Left lung (tissue), 14 donors: ENCODE data around the gene ESRRB. TPM values are rescaled to one million over a fixed set of nuclear protein-coding genes. Genes with fewer than 3 reads are reported as not detected.

ENCODE experiments used
- ATAC-seq: fragments of 200-7000 bp; cut with Tn5 transposase; one replicate; pipeline ENCODE4 v1.9.1; 2020; ENCODE audit warnings: moderate library complexity
- DNase-seq, 4 donors: peaks; one replicate each; pipeline ENCODE4 v3.0.0-alpha.2; 2013 to 2020
- H3K27ac ChIP-seq, 2 donors: fragments of 200-600 bp; sonication (generic) in 1 of 2; one replicate each; pipeline versions ENCODE4 v1.5.0 to v1.8.0; 2020 to 2021
- H3K27me3 ChIP-seq, 2 donors: fragments of 200-600 bp; sonication (generic) in 1 of 2; one replicate each; pipeline versions ENCODE4 v1.5.0 to v1.8.0; 2020 to 2021
- H3K36me3 ChIP-seq, 2 donors: fragments of 200-600 bp; sonication (generic) in 1 of 2; one replicate each; pipeline versions ENCODE4 v1.5.0 to v1.8.0; 2020 to 2021
- H3K4me1 ChIP-seq, 2 donors: fragments of 200-600 bp; one replicate each; pipeline ENCODE4 v1.8.0; 2021
- H3K4me3 ChIP-seq, 2 donors: fragments of 200-600 bp; sonication (generic) in 1 of 2; one replicate each; pipeline versions ENCODE4 v1.5.0 to v1.8.0; 2020 to 2021; ENCODE audit warnings: mild to moderate bottlenecking in 1 of 2
- H3K9me3 ChIP-seq, 2 donors: fragments of 200-600 bp; sonication (generic) in 1 of 2; one replicate each; pipeline versions ENCODE4 v1.5.0 to v1.8.0; 2020 to 2021
- CTCF ChIP-seq, 2 donors: fragments of 200-600 bp; sonication (generic) in 1 of 2; IDR thresholded peaks; one replicate each; pipeline versions ENCODE4 v1.5.0 to v1.8.0; 2021; ENCODE audit warnings: antibody characterized with exemption in 2 of 2
- intact Hi-C, 2 donors: fragments of 100-400 bp; cut with DNase I; formaldehyde crosslinking; loops; one replicate each; pipeline versions ENCODE4 v1.11.2 to v1.14.2; 2022
- long read RNA-seq, 12 donors: library from polyadenylated mRNA in 2 of 12; unstranded in 2 of 12; transcript quantifications; one replicate each; pipeline ENCODE4 v2.0.0 and lab custom pipeline, GENCODE V29; 2019 to 2026
- polyA plus RNA-seq, 6 donors: library from polyadenylated mRNA; unstranded; fragments of 120-200 nt; gene quantifications; one replicate each; pipeline ENCODE4 v1.2.1, GENCODE V29; 2013; ENCODE audit not compliant: insufficient read length in 6 of 6
- total RNA-seq, 2 donors: library from RNA; stranded (reverse); fragmentation: NEBNext Ultra II Directional; extraction: Animal tissue kit (Norgen Biotek cat#: 25700); gene quantifications; one replicate each; pipeline ENCODE4 v1.2.1, GENCODE V29; 2021
- donor health status: DM: no; HTN: yes; CAD: no.
- donor health status: DM: no; HTN: no; CAD: no.

The ESRRB gene
- total RNA-seq (under 1 TPM; 0.15 to 0.18 TPM), polyA plus RNA-seq (under 1 TPM; 0.31 to 0.67 (median 0.45) TPM)
- long read RNA-seq, donor 1, partial matches to known transcripts = 0 of 1 reads
- long read RNA-seq, donor 1, other reads (novel, unspliced or antisense) = 0 of 1 reads
- long read RNA-seq, donor 2 = 0 reads
- long read RNA-seq, donor 3 = 0 reads
- long read RNA-seq, donor 4 = 0 reads
- long read RNA-seq, donor 5 = 0 reads
- long read RNA-seq, donor 6 = 0 reads
- long read RNA-seq, donor 7 = 0 reads
- long read RNA-seq, donor 8 = 0 reads
- long read RNA-seq, donor 9 = 0 reads
- long read RNA-seq, donor 10 = 0 reads
- long read RNA-seq, donor 11 = 0 reads
- long read RNA-seq, donor 12 = 0 reads

GRCh38 chr14:76375947-76376404 is at the start of gene ESRRB:
TSS of gene ESRRB (plus strand) at chr14:76376137. CDS start at chr14:76376402, 265 bp downstream.
- Histone ChIP-seq H3K27ac (no peak within 1 kb of the TSS), H3K36me3 (no peaks in the 10 kb centered on the region), H3K4me1 (peaks cover 7 to 8% of the 10 kb centered on the region in 2 donors), H3K9me3 (no peaks in the 10 kb centered on the region), H3K27me3 (peaks cover 50 to 96% of the 10 kb centered on the region in 2 donors), H3K4me3 (peak within 1 kb of the TSS in 1 of 2 donors; percentile 3)
- no peak for TF ChIP-seq CTCF (IDR thresholded peaks at IDR 0.05)
- ATAC-seq (peak; percentile 33), DNase-seq (peak in 1 of 4 donors; percentile 40)
- intact Hi-C loops = no loop called here

GRCh38 chr14:76326918-76327689 is 48.8 kb upstream of the ESRRB start:
- ATAC-seq (no peak), DNase-seq (no peak)
- no peaks in the 10 kb centered on the region for H3K4me1 ChIP-seq
- no peak for TF ChIP-seq CTCF (IDR thresholded peaks at IDR 0.05)
- H3K9me3 ChIP-seq = no peaks in the 10 kb centered on the region
- intact Hi-C loops = no loop called here
- no peak overlapping the region for H3K27ac ChIP-seq
- no peak overlapping the region for H3K4me3 ChIP-seq
- no peaks in the 10 kb centered on the region for H3K36me3 ChIP-seq
- peaks cover 0 to 52% of the 10 kb centered on the region in 2 donors for H3K27me3 ChIP-seq

- H3K9me3 ChIP-seq = no peaks in the 10 kb centered on the region
- H3K4me3 ChIP-seq = no peak overlapping the region
- no peak overlapping the region for H3K27ac ChIP-seq
- ATAC-seq = no peak
- no peak for TF ChIP-seq CTCF (IDR thresholded peaks at IDR 0.05)
- no peaks in the 10 kb centered on the region for H3K4me1 ChIP-seq
- peaks cover 0 to 53% of the 10 kb centered on the region in 2 donors for H3K27me3 ChIP-seq
- intact Hi-C loops = no loop called here
- no peaks in the 10 kb centered on the region for H3K36me3 ChIP-seq
- no peak for DNase-seq
These were observed 47.3 kb upstream of the ESRRB start for GRCh38 chr14:76328457-76329137.

- Histone ChIP-seq H3K4me3 (no peak overlapping the region), H3K36me3 (no peaks in the 10 kb centered on the region), H3K4me1 (no peaks in the 10 kb centered on the region), H3K27me3 (peaks cover 0 to 48% of the 10 kb centered on the region in 2 donors), H3K27ac (no peak overlapping the region), H3K9me3 (no peaks in the 10 kb centered on the region)
- ATAC-seq (no peak), DNase-seq (no peak)
- intact Hi-C loops = no loop called here
- no peak for TF ChIP-seq CTCF (IDR thresholded peaks at IDR 0.05)
These were observed 46.6 kb upstream of the ESRRB start for GRCh38 chr14:76329154-76329928.
